ENCODE measurements around the gene MANSC1.

GRCh38 chr12:12379831-12380730, 30.0 kb upstream of the MANSC1 start:
- TF ChIP-seq CTCF (IDR thresholded peaks at IDR 0.05): no peak
- no peak for TF ChIP-seq POLR2A (IDR thresholded peaks at IDR 0.05)

Data from uterus (tissue), 2 donors.